Mononuclear cell (primary cell): ENCODE data around the gene TNNC1. TPM values are rescaled to one million over a fixed set of nuclear protein-coding genes. Genes with fewer than 3 reads are reported as not detected.

Source experiments
- H3K27me3 ChIP-seq: 2 replicates; pipeline ENCODE4 v1.6.0; 2011; ENCODE audit warnings: low read length, control low read depth; ENCODE audit not compliant: insufficient read depth
- H3K4me1 ChIP-seq: 2 replicates; pipeline ENCODE4 v1.5.1; 2011; ENCODE audit warnings: mild to moderate bottlenecking, low read length, control low read depth; ENCODE audit not compliant: insufficient read depth
- H3K4me3 ChIP-seq: 2 replicates; pipeline ENCODE4 v1.5.1; 2011; ENCODE audit warnings: mild to moderate bottlenecking, low read length, moderate library complexity
- H3K9me3 ChIP-seq: 2 replicates; pipeline ENCODE4 v1.5.1; 2011; ENCODE audit warnings: low read depth, mild to moderate bottlenecking, control low read depth, low read length
- total RNA-seq: library from RNA; depleted of rRNA; stranded (reverse); fragments of >200 nt; gene quantifications from one replicate; pipeline ENCODE4 v1.2.3, GENCODE V29; 2012

The TNNC1 gene
- total RNA-seq, 1 donor: 0.31 TPM

GRCh38 chr3:52415800-52416199 is 38.0 kb downstream of the TNNC1 start:
- Histone ChIP-seq H3K9me3 (no peaks in the 10 kb centered on the region), H3K4me3 (no peak overlapping the region), H3K27me3 (no peaks in the 10 kb centered on the region), H3K4me1 (peaks cover 30% of the 10 kb centered on the region)

- Histone ChIP-seq H3K4me3 (no peak overlapping the region), H3K9me3 (no peaks in the 10 kb centered on the region), H3K4me1 (peaks cover 38% of the 10 kb centered on the region), H3K27me3 (no peaks in the 10 kb centered on the region)
Observed at GRCh38 chr3:52408466-52408865, 45.4 kb downstream of the TNNC1 start.

GRCh38 chr3:52407779-52408178 is 46.1 kb downstream of the TNNC1 start:
- no peaks in the 10 kb centered on the region for H3K27me3 ChIP-seq
- no peak overlapping the region for H3K4me3 ChIP-seq
- peaks cover 36% of the 10 kb centered on the region for H3K4me1 ChIP-seq
- no peaks in the 10 kb centered on the region for H3K9me3 ChIP-seq

GRCh38 chr3:52406791-52407510 is 46.9 kb downstream of the TNNC1 start:
- no peaks in the 10 kb centered on the region for H3K27me3 ChIP-seq
- H3K9me3 ChIP-seq: no peaks in the 10 kb centered on the region
- no peak overlapping the region for H3K4me3 ChIP-seq
- peaks cover 28% of the 10 kb centered on the region for H3K4me1 ChIP-seq

GRCh38 chr3:52406231-52406661 is 47.6 kb downstream of the TNNC1 start:
- Histone ChIP-seq H3K4me3 (no peak overlapping the region), H3K27me3 (no peaks in the 10 kb centered on the region), H3K9me3 (no peaks in the 10 kb centered on the region), H3K4me1 (peaks cover 20% of the 10 kb centered on the region)

GRCh38 chr3:52405601-52406110 is 48.2 kb downstream of the TNNC1 start:
- H3K27me3 ChIP-seq: no peaks in the 10 kb centered on the region
- H3K9me3 ChIP-seq: no peaks in the 10 kb centered on the region
- no peak overlapping the region for H3K4me3 ChIP-seq
- H3K4me1 ChIP-seq: peaks cover 16% of the 10 kb centered on the region

- Histone ChIP-seq H3K4me1 (peaks cover 16% of the 10 kb centered on the region), H3K9me3 (no peaks in the 10 kb centered on the region)
Observed at GRCh38 chr3:52405066-52405465, 48.8 kb downstream of the TNNC1 start.

GRCh38 chr3:52404391-52404790 is 49.5 kb downstream of the TNNC1 start:
- peaks cover 14% of the 10 kb centered on the region for H3K4me1 ChIP-seq
- H3K27me3 ChIP-seq: no peaks in the 10 kb centered on the region
- H3K9me3 ChIP-seq: no peaks in the 10 kb centered on the region
- H3K4me3 ChIP-seq: no peak overlapping the region

More at GRCh38 chr3:52405066-52405465, 48.8 kb downstream of the TNNC1 start:
- Histone ChIP-seq H3K27me3 (no peaks in the 10 kb centered on the region), H3K4me3 (no peak overlapping the region)

GRCh38 chr3:52403955-52404354 is 49.9 kb downstream of the TNNC1 start:
- H3K4me3 ChIP-seq: no peak overlapping the region
- no peaks in the 10 kb centered on the region for H3K27me3 ChIP-seq
- peaks cover 9% of the 10 kb centered on the region for H3K4me1 ChIP-seq
- no peaks in the 10 kb centered on the region for H3K9me3 ChIP-seq

GRCh38 chr3:52403271-52403841 is 50.5 kb downstream of the TNNC1 start:
- H3K27me3 ChIP-seq: no peaks in the 10 kb centered on the region
- no peaks in the 10 kb centered on the region for H3K9me3 ChIP-seq
- peaks cover 3% of the 10 kb centered on the region for H3K4me1 ChIP-seq
- no peak overlapping the region for H3K4me3 ChIP-seq

GRCh38 chr3:52402706-52403270 is 51.1 kb downstream of the TNNC1 start:
- H3K4me3 ChIP-seq: no peak overlapping the region
- no peaks in the 10 kb centered on the region for H3K27me3 ChIP-seq
- H3K9me3 ChIP-seq: no peaks in the 10 kb centered on the region
- no peaks in the 10 kb centered on the region for H3K4me1 ChIP-seq

- no peaks in the 10 kb centered on the region for H3K4me1 ChIP-seq
- no peaks in the 10 kb centered on the region for H3K27me3 ChIP-seq
- no peaks in the 10 kb centered on the region for H3K9me3 ChIP-seq
- no peak overlapping the region for H3K4me3 ChIP-seq
Observed at GRCh38 chr3:52402101-52402521, 51.7 kb downstream of the TNNC1 start.

- Histone ChIP-seq H3K27me3 (no peaks in the 10 kb centered on the region), H3K4me3 (no peak overlapping the region), H3K4me1 (no peaks in the 10 kb centered on the region), H3K9me3 (no peaks in the 10 kb centered on the region)
Observed at GRCh38 chr3:52401551-52401950, 52.3 kb downstream of the TNNC1 start.
